Measurements from ENCODE around the gene DSTYK.

The DSTYK gene

GRCh38 chr1:205250699-205251098, 39.2 kb upstream of the DSTYK start:
- H3K9ac ChIP-seq (ENCODE audit: low read length in 5 of 5), result no peak overlapping the region
- no peaks in the 10 kb centered on the region for H3K36me3 ChIP-seq (ENCODE audit: control insufficient read depth in 5 of 5, insufficient read depth in 5 of 5, low read length in 5 of 5)
- no peak overlapping the region for H3K4me3 ChIP-seq (ENCODE audit: low read depth in 1 of 5, low read length in 5 of 5)
- peaks cover 0 to 19% (median 13%) of the 10 kb centered on the region in 5 donors for H3K4me1 ChIP-seq (ENCODE audit: control insufficient read depth in 5 of 5, insufficient read depth in 5 of 5, low read length in 5 of 5)
- H3K9me3 ChIP-seq (ENCODE audit: control insufficient read depth in 5 of 5, low read length in 5 of 5), result no peaks in the 10 kb centered on the region
- no peaks in the 10 kb centered on the region for H3K27me3 ChIP-seq (ENCODE audit: control insufficient read depth in 5 of 5, insufficient read depth in 4 of 5, low read length in 5 of 5)
- no peak overlapping the region for H3K27ac ChIP-seq (ENCODE audit: low read depth, low read length)

DNA sequence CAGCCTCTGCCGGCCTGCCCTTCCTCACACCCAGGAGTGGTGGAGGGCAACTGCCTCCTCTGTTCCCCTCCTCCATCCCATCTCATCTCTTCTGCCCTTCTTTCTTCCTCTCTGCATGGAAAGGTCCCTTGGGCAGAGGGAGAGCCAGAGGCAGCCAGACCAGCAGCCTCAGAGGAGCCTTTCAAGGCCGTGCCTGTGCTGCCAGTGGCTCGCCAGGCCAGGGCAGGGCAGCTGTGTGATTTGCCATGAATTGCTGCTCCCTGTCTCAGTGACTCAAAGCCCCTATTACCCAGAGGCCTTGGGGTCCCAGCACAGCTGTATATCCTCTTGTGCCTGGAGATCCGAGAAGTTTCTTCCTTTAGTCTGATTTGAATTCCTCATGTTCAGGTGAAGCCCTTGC, 38.1 kb upstream of the DSTYK start:
- no peaks in the 10 kb centered on the region for H3K9me3 ChIP-seq (ENCODE audit: control insufficient read depth in 5 of 5, low read length in 5 of 5)
- H3K36me3 ChIP-seq (ENCODE audit: control insufficient read depth in 5 of 5, insufficient read depth in 5 of 5, low read length in 5 of 5), result no peaks in the 10 kb centered on the region
- no peak overlapping the region for H3K27ac ChIP-seq (ENCODE audit: low read depth, low read length)
- peaks cover 0 to 19% (median 13%) of the 10 kb centered on the region in 5 donors for H3K4me1 ChIP-seq (ENCODE audit: control insufficient read depth in 5 of 5, insufficient read depth in 5 of 5, low read length in 5 of 5)
- no peak overlapping the region for H3K9ac ChIP-seq (ENCODE audit: low read length in 5 of 5)
- no peaks in the 10 kb centered on the region for H3K27me3 ChIP-seq (ENCODE audit: control insufficient read depth in 5 of 5, insufficient read depth in 4 of 5, low read length in 5 of 5)
- no peak overlapping the region for H3K4me3 ChIP-seq (ENCODE audit: low read depth in 1 of 5, low read length in 5 of 5)

GRCh38 chr1:205248793-205249601, 37.5 kb upstream of the DSTYK start:
- Histone ChIP-seq H3K9me3 (ENCODE audit: control insufficient read depth in 5 of 5, low read length in 5 of 5) (no peaks in the 10 kb centered on the region), H3K27ac (ENCODE audit: low read depth, low read length) (no peak overlapping the region), H3K4me3 (ENCODE audit: low read depth in 1 of 5, low read length in 5 of 5) (no peak overlapping the region), H3K27me3 (ENCODE audit: control insufficient read depth in 5 of 5, insufficient read depth in 4 of 5, low read length in 5 of 5) (no peaks in the 10 kb centered on the region), H3K36me3 (ENCODE audit: control insufficient read depth in 5 of 5, insufficient read depth in 5 of 5, low read length in 5 of 5) (no peaks in the 10 kb centered on the region), H3K9ac (ENCODE audit: low read length in 5 of 5) (no peak overlapping the region), H3K4me1 (ENCODE audit: control insufficient read depth in 5 of 5, insufficient read depth in 5 of 5, low read length in 5 of 5) (peaks cover 0 to 19% (median 13%) of the 10 kb centered on the region in 5 donors)

DNA sequence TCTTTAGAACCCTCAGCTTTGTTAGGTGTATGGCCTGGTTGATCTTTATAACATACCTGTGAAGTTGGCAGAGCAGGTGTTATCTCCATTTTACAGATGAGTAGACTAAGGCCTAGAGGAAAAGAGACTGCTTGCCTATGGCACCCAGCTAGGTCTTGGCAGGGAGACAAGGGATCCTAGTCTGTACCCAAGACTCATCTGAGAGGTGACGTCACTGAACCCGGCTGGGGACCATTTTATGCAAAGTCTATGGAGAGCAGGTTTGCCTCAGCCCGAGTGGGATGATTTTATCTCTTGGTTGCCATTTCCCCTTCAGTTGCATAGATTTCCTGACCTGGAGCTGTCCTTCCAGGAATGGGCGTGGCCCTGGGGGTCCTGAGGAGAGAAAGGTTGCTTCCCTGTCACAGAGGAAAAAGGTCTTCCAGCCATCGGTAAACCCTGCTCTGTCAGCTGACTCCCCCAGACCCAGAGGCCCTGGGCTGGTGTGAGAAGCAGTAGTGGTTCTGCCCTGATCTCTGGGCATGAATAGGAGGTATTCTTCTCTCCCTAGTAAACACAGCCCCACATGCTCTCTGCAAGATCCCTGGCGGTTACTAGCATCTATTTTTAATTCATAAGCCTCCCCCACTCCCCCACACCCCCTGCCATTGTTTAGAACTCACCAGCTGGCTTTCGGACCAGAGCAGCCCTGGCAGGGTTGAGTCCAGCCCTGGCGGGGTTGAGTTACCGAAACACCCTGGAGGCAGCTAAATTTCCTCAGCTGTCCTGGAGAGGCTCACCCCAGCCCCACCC, 35.8 kb upstream of the DSTYK start:
- peaks cover 0 to 19% (median 13%) of the 10 kb centered on the region in 5 donors for H3K4me1 ChIP-seq (ENCODE audit: control insufficient read depth in 5 of 5, insufficient read depth in 5 of 5, low read length in 5 of 5)
- H3K27ac ChIP-seq (ENCODE audit: low read depth, low read length), result no peak overlapping the region
- H3K36me3 ChIP-seq (ENCODE audit: control insufficient read depth in 5 of 5, insufficient read depth in 5 of 5, low read length in 5 of 5), result no peaks in the 10 kb centered on the region
- H3K4me3 ChIP-seq (ENCODE audit: low read depth in 1 of 5, low read length in 5 of 5), result no peak overlapping the region
- H3K27me3 ChIP-seq (ENCODE audit: control insufficient read depth in 5 of 5, insufficient read depth in 4 of 5, low read length in 5 of 5), result no peaks in the 10 kb centered on the region
- peak overlapping the region in 1 of 5 donors; percentile 10 for H3K9ac ChIP-seq (ENCODE audit: low read length in 5 of 5)
- no peaks in the 10 kb centered on the region for H3K9me3 ChIP-seq (ENCODE audit: control insufficient read depth in 5 of 5, low read length in 5 of 5)

DNA sequence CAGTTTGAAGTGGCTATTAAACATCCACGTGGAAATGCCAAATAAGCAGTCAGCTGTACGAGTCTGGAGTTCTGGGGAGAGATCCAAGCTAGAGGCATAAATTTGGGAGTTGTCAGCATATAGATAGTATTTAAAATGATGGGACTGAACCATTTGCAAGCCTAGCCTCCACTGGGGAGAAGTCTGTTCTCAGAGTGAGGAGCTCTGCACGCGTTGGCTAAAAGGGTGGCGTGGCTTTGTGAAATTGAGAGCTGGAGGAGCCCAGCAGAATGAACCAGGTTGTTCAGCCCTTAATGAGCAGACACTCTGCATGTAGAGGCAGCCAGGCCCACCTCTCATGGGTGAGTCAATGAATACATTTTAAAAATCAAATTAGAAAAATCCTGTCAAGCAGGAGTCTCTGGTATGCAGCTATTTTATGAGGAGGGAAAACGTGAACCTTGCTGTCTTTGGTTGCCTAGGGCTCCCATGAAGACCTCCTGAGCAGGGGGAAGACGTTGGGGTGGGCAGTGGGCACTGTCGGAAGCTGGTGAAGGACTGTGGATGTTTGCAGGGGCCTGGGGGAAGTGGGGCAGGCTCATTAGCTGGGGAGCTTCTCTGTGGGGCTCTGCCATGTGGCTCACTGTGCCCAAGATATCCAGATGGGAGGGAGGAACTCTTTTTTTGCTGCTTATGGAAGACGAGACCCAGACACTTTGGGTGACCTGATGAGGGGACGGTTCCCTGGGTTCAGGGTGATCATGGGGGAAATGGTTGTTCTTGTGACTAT, 35.0 kb upstream of the DSTYK start:
- peaks cover 0 to 4% (median 0%) of the 10 kb centered on the region in 5 donors for H3K36me3 ChIP-seq (ENCODE audit: control insufficient read depth in 5 of 5, insufficient read depth in 5 of 5, low read length in 5 of 5)
- no peak overlapping the region for H3K27ac ChIP-seq (ENCODE audit: low read depth, low read length)
- peaks cover 0 to 19% (median 13%) of the 10 kb centered on the region in 5 donors for H3K4me1 ChIP-seq (ENCODE audit: control insufficient read depth in 5 of 5, insufficient read depth in 5 of 5, low read length in 5 of 5)
- no peaks in the 10 kb centered on the region for H3K27me3 ChIP-seq (ENCODE audit: control insufficient read depth in 5 of 5, insufficient read depth in 4 of 5, low read length in 5 of 5)
- H3K9ac ChIP-seq (ENCODE audit: low read length in 5 of 5), result no peak overlapping the region
- H3K9me3 ChIP-seq (ENCODE audit: control insufficient read depth in 5 of 5, low read length in 5 of 5), result no peaks in the 10 kb centered on the region
- no peak overlapping the region for H3K4me3 ChIP-seq (ENCODE audit: low read depth in 1 of 5, low read length in 5 of 5)

GRCh38 chr1:205245096-205245495, 33.6 kb upstream of the DSTYK start:
- Histone ChIP-seq H3K4me3 (ENCODE audit: low read depth in 1 of 5, low read length in 5 of 5) (no peak overlapping the region), H3K27me3 (ENCODE audit: control insufficient read depth in 5 of 5, insufficient read depth in 4 of 5, low read length in 5 of 5) (no peaks in the 10 kb centered on the region), H3K9me3 (ENCODE audit: control insufficient read depth in 5 of 5, low read length in 5 of 5) (no peaks in the 10 kb centered on the region), H3K9ac (ENCODE audit: low read length in 5 of 5) (no peak overlapping the region), H3K4me1 (ENCODE audit: control insufficient read depth in 5 of 5, insufficient read depth in 5 of 5, low read length in 5 of 5) (peaks cover 0 to 19% (median 13%) of the 10 kb centered on the region in 5 donors), H3K27ac (ENCODE audit: low read depth, low read length) (no peak overlapping the region), H3K36me3 (ENCODE audit: control insufficient read depth in 5 of 5, insufficient read depth in 5 of 5, low read length in 5 of 5) (peaks cover 0 to 7% (median 0%) of the 10 kb centered on the region in 5 donors)

DNA sequence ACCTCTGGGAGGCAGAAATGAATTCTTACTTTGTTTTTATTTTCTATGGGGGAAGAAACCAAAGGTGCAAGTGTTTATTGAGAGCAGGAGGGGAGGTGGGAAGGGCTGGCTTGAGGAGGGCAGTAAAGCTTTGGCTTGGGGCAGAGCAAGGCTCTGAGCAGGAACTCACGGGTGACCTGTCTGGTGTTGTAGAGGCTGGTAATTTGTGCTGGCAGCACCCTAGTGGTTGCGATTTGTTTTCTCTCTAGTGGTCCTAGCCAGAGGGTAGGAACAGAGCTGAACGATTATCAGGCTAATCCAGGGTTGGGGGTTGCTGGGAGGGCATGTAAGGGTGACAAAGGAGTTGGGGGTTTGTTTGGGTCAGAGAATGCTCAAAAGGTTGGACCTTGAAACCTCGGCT, 32.9 kb upstream of the DSTYK start:
- no peak overlapping the region for H3K4me3 ChIP-seq (ENCODE audit: low read depth in 1 of 5, low read length in 5 of 5)
- H3K36me3 ChIP-seq (ENCODE audit: control insufficient read depth in 5 of 5, insufficient read depth in 5 of 5, low read length in 5 of 5), result peaks cover 0 to 7% (median 0%) of the 10 kb centered on the region in 5 donors
- no peak overlapping the region for H3K9ac ChIP-seq (ENCODE audit: low read length in 5 of 5)
- H3K27me3 ChIP-seq (ENCODE audit: control insufficient read depth in 5 of 5, insufficient read depth in 4 of 5, low read length in 5 of 5), result no peaks in the 10 kb centered on the region
- no peaks in the 10 kb centered on the region for H3K9me3 ChIP-seq (ENCODE audit: control insufficient read depth in 5 of 5, low read length in 5 of 5)
- H3K4me1 ChIP-seq (ENCODE audit: control insufficient read depth in 5 of 5, insufficient read depth in 5 of 5, low read length in 5 of 5), result peaks cover 0 to 14% (median 7%) of the 10 kb centered on the region in 5 donors
- H3K27ac ChIP-seq (ENCODE audit: low read depth, low read length), result no peak overlapping the region

GRCh38 chr1:205243350-205244191, 32.1 kb upstream of the DSTYK start:
- Histone ChIP-seq H3K9ac (ENCODE audit: low read length in 5 of 5) (no peak overlapping the region), H3K4me1 (ENCODE audit: control insufficient read depth in 5 of 5, insufficient read depth in 5 of 5, low read length in 5 of 5) (peaks cover 0 to 7% (median 0%) of the 10 kb centered on the region in 5 donors), H3K4me3 (ENCODE audit: low read depth in 1 of 5, low read length in 5 of 5) (no peak overlapping the region), H3K9me3 (ENCODE audit: control insufficient read depth in 5 of 5, low read length in 5 of 5) (no peaks in the 10 kb centered on the region), H3K27ac (ENCODE audit: low read depth, low read length) (no peak overlapping the region), H3K27me3 (ENCODE audit: control insufficient read depth in 5 of 5, insufficient read depth in 4 of 5, low read length in 5 of 5) (no peaks in the 10 kb centered on the region), H3K36me3 (ENCODE audit: control insufficient read depth in 5 of 5, insufficient read depth in 5 of 5, low read length in 5 of 5) (peaks cover 0 to 7% (median 0%) of the 10 kb centered on the region in 5 donors)

DNA sequence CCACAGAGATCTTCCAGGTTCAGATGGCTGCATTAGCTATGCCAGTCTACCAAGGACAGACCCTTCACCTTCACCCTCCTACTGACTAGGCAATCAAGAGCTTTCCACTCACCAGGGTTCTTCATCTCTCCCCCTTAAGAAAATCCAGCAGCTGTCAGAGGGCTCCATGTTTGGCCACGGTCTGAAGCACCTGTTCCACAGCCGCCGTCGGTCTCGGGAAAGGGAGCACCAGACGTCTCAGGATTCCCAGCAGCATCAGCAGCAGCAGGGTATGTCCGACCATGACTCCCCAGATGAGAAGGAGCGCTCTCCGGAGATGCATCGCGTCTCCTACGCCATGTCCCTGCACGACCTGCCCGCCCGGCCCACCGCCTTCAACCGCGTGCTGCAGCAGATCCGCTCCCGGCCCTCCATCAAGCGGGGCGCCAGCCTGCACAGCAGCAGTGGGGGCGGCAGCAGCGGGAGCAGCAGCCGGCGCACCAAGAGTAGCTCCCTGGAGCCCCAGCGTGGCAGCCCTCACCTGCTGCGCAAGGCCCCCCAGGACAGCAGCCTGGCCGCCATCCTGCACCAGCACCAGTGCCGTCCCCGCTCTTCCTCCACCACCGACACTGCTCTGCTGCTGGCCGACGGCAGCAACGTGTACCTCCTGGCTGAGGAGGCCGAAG, 30.0 kb upstream of the DSTYK start:
- Histone ChIP-seq H3K4me1 (ENCODE audit: control insufficient read depth in 5 of 5, insufficient read depth in 5 of 5, low read length in 5 of 5) (peaks cover 0 to 10% (median 0%) of the 10 kb centered on the region in 5 donors), H3K27ac (ENCODE audit: low read depth, low read length) (no peak overlapping the region), H3K4me3 (ENCODE audit: low read depth in 1 of 5, low read length in 5 of 5) (no peak overlapping the region), H3K27me3 (ENCODE audit: control insufficient read depth in 5 of 5, insufficient read depth in 4 of 5, low read length in 5 of 5) (no peaks in the 10 kb centered on the region), H3K9ac (ENCODE audit: low read length in 5 of 5) (no peak overlapping the region), H3K36me3 (ENCODE audit: control insufficient read depth in 5 of 5, insufficient read depth in 5 of 5, low read length in 5 of 5) (peaks cover 0 to 7% (median 0%) of the 10 kb centered on the region in 5 donors), H3K9me3 (ENCODE audit: control insufficient read depth in 5 of 5, low read length in 5 of 5) (no peaks in the 10 kb centered on the region)
